SHP77 treated with DMSO at 0.1 percent for 48 hours (cell line): Measurements from ENCODE around the gene RPL10A.
"Not testable (repeated sequence)": the region's sequence is repeated elsewhere in the genome, so short reads cannot be mapped to it uniquely, and the experiment has no call there.

Experiments
- DNase-seq: peaks from one replicate; lab custom pipeline; 2025; lab: John Stamatoyannopoulos, UW

The RPL10A gene

DNA sequence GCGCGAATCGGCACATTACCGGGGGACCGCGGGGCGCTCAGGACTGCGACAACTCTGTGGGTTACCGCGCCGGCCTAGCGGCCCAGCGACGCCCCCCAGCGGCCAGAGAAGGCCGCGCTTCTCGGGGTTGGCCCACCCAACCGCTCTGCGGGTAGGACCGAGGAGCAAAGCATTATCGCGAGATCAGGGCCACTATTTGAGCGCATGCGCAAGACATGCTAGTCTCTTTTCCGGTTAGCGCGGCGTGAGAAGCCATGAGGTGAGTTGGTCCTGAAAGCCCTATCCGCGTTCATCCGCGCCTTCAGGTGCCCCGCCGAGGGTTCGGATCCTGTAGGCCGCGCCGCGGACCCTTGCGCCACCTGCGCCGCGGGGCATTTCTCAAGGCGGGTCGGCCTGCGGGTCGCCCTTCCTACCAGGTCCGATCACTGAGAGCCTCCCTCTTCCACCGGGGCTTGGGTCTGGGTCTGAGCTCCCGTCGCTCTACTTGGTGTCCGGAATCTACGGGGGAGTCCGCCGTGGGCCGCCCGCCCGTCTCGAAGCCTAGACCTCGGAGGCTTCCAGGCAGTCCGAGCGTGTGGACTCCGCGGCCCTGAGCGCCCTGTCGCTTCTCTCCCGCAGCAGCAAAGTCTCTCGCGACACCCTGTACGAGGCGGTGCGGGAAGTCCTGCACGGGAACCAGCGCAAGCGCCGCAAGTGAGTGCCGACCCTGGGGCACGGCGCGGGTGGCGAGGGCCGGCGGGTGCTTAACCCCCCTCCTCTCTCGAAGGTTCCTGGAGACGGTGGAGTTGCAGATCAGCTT lies at the start of gene RPL10A:
RPL10A (plus strand) TSS at position 221 of the 799 bp plus-strand sequence; CDS start at position 255, 34 bp downstream.
- peak; percentile 79 for DNase-seq

DNA sequence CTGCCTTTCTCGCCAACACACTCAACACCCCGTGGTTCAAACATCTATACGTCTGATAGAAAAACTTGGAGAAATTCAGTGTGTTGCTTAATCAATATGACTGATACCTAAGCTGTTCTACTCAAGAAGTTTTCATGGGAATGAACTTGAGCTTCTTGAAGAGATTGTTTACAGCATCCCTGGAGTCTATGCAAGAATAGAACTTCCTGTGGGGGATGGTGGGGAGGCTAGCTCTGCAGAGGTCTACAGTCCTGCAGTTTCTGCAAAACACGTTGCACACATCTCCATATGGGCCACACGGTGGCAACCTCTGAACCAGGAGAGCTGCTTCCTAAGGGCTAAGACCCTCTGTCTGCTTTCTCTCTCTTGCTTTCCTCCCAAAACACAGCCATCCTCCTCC lies 48.8 kb upstream of the RPL10A start:
- DNase-seq, result no peak

DNA sequence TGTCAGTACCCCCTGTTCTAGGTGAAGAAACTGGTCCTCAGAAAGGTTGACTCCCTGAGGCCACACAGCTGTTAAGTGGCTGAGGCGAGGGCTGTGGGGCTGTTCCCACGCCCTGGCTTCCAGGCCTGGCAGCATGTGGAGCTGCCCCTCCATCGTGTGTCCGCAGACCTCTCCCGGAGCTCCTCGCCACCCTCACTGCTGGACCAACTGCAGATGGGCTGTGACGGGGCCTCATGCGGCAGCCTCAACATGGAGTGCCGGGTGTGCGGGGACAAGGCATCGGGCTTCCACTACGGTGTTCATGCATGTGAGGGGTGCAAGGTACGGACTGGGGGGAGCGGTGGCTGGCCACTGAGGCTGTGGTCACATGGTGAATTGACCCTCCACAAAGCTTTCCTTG lies 48.2 kb upstream of the RPL10A start:
- no peak for DNase-seq

DNA sequence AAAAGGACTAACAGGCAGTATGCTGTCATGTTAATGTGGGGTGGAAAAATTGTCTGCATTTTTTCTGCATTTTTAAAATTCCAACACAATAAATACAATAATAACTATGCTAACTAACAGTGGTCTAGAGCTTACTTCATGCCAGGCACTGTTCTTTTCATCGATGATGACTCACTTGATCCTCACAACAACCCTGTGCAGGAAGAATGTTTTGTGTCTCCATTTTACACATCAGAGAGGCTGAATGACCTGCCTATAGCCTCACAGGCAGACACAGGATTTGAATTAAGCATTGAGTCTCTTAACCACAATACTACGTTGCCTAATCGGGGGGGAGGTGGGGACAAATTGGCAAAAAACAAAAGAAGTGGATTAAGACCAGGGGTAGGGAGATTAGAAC lies 42.9 kb upstream of the RPL10A start:
- DNase-seq, result no peak

DNA sequence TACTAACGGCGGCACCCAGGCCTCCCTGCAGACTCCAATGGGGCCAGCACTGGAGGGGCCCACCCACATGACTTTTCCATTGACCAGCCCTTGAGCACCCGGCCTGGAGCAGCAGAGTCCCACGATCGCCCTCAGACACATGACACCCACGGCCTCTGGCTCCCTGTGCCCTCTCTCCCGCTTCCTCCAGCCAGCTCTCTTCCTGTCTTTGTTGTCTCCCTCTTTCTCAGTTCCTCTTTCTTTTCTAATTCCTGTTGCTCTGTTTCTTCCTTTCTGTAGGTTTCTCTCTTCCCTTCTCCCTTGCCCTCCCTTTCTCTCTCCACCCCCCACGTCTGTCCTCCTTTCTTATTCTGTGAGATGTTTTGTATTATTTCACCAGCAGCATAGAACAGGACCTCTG lies 42.1 kb upstream of the RPL10A start:
- no peak for DNase-seq

DNA sequence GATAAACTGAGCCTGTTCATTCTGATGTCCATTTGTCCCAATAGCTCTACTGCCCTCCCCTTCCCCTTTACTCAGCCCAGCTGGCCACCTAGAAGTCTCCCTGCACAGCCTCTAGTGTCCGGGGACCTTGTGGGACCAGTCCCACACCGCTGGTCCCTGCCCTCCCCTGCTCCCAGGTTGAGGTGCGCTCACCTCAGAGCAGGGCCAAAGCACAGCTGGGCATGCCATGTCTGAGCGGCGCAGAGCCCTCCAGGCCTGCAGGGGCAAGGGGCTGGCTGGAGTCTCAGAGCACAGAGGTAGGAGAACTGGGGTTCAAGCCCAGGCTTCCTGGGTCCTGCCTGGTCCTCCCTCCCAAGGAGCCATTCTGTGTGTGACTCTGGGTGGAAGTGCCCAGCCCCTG lies 40.8 kb upstream of the RPL10A start:
- no peak for DNase-seq

DNA sequence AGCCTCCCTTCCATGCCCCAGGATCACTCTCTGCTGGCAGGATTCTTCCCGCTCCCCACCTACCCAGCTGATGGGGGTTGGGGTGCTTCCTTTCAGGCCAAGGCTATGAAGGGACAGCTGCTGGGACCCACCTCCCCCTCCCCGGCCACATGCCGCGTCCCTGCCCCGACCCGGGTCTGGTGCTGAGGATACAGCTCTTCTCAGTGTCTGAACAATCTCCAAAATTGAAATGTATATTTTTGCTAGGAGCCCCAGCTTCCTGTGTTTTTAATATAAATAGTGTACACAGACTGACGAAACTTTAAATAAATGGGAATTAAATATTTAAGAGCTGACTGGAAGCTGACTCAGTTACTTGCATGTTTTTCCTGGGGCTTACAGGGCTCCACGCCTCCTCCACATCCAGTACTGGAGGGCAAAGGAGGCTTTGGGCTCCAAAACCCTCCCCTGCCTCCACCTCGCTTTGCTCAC lies 40.3 kb upstream of the RPL10A start:
- no peak for DNase-seq

DNA sequence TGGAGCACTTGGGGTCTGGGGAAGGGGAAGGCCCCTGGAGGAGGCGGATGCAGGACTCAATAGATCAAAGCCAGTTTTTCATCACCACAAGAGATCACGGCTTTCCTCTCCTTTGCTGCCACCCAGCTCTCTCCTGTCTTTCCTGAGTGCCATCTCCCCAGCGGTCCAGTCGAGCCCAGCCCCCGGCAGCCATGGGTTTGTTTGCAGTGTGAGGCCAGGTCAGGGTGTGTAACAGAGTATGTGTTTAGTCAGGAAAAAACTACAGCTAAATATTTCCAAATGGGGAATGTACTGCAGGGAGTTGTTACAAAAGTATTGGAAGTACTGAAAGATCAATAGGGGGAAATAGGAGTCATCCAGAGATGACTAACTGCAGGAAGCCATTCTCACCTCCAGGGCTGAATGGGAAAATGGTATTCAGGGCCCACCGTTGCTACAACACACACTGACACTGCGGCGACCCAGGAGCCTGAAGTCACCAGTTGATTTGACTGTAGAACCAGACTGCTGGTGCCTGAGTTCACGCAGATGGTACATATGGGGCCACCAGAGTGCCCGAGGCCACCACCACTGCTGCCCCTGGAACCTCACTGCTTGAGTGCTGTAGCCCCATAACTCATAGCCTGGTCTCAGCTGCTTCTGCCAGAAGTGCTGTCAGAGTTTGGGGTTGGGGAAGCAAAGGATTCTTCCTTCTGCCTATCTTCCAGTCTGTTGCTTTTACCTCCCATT lies 39.6 kb upstream of the RPL10A start:
- DNase-seq, result no peak

DNA sequence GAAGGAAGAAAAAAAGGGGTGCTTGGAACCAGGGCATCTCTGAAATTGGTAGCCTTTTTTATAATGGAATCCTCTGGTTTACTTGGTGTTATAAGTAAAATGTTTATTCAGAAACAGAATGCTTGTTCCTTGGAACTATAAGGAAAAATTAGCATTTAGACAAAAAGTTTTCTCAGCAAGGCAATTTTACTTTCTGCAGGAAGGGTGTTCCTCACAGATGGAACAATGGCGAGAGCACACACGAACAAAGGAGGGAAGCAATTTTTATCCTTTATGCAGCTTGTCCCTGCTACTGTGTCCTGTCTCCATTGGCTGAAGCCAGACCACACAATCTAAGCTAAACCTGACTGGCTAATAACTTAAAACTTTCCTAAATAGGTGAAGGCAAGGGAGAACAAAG lies 38.7 kb upstream of the RPL10A start:
- DNase-seq, result no peak

DNA sequence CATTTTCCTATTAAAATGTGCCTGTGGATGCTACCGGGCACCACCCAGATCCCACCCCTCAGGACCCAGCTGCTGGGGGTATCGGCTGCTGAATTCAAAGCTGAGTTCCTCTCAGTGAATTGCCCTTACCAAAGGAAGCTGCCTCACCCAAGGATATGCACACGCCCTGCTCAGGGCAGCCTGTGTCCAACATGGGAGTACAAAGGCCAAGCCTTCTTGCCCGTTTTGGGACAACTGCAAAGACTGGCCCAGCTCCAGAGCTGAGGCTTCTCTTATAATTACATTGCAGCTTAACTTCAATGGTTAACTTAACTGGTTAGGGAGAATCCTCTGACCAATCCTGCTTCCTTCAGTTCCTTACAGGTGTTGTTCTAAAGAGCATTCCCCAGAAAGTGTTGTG lies 35.9 kb upstream of the RPL10A start:
- DNase-seq, result no peak

DNA sequence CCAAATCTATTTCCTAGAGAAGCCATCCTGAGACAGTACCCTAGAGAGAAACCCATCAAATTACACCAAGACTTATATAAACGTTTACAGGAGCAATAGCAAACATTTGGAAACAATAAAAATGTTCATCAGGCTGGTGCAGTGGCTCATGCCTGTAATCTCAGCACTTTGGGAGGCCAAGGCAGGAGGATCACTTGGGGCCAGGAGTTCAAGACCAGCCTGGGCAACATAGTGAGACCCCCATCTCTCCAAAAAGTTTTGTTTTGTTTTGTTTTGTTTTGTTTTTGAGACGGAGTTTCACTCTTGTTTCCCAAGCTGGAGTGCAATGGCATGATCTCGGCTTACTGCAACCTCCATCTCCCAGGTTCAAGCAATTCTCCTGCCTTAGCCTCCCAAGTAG lies 35.5 kb upstream of the RPL10A start:
- not testable (repeated sequence) for DNase-seq

DNA sequence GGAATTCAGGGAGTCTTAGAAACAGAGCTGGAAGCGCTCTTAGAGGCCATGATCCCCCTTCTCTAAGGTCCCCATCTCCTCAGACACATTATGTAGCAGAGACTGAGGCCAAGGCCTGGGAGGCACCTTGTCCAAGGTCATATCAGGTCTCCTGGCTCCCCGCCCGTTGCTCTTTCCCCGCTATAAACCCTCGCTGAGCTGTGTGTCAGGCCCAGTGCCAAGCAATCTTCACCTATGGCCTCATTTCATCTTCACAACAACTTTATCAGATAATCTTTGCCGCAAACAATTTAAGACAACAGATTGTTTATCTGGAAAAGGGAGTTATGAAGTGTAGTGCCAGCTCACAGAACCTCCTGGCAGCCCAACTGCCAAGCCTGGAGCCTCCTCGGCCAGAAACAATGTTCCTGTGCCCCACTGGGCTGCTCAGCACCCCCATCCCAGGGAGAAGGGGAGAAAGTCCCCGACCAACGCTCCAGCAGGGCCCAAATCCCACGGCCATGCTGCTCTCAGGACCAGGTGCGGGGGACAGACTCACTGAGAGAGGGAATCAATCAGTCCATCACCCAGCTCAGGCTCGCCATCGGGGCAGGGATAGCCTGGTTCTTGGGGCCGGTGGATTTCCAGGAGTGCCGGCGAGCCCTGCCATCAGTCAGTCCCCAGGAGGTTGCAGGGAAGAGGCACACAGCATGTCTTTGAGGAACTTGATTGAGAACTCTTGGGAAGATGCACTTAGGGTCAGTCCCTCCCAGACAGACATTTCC lies 32.9 kb upstream of the RPL10A start:
- no peak for DNase-seq

DNA sequence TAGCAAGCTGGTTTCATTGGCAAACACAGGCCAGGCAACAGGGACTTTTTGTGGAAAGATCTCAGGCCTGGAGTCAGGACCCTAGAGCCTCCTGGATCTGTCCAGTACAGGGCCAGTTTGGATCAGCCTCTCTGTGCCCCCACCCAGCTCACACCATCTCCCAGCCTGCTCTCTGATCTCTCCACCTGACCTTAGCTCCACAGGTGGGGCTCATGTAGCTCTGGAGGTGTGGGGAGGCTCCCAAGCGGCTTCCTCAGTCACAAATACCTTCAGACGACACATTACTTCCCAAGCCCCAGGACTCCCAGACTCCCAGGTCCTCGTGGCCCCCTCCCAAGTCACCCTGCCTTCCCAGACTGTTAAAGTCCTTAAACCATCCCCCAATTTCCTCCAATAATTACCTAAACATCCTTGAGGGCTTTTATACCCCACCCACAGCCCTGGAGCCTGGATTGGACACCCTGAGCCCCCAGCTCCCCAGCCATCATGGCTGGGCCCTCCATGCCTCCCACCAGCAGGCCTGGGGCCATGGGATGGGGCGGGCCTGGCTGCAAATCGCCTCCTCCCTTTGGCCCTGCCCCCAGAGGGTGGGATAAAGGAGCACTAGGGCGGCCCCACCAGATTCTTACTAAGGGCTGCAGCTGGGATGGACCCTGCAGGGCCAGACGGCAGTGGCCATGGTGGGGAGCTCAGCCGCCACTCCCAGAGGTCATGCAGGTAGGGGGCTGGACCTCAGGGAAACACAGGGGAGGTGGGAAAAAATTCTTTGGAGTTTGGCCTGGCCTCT lies 31.9 kb upstream of the RPL10A start:
- DNase-seq, result no peak

DNA sequence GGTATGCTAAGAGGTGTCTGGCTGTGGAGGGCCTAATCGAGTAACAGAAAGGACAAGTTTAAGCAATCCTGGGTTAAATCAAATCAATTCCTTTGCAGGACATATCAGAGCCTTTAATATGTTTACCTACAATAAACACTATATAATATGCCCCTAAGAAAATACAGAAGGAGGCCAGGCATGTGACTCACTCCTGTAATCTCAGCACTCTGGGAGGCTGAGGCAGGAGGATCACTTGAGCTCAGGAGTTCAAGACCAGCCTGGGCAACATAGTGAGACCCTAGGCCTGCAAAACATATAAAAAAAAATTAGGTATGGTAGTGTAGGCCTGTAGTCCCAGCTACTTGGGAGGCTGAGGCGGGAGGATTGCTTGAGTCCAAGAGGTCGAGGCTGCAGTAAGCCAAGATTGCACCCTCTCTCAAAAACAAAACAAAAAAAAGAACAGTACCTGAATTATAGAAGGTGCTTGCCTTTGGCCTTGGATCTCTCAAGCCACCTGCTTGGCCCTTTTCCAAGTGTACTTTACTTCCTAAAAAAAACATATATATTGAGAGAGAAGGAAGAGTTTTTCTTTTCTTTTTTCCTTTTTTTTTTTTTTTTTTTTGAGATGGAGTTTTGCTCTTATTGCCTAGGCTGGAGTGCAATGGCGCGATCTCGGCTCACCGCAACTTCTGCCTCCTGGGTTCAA lies 29.7 kb upstream of the RPL10A start:
- DNase-seq, result not testable (repeated sequence)

DNA sequence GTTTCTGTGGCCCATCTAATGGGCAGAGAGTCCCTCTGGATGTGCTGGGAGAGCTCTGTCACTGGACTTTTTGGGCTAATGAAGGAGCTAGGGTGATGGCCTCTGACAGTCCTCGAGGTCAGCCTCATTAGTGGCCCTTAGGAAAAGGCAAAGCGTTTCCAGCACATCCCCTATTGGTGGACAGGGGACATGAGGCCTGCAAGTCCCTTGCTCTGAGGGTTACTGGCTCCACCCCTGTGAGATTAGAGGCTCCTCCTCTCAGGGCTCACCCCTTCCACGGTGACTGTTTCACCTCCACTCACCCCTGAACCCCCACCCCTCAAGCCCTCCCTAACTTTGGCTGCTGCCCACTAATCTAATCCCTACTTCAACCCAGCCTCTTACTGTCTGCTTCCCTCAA lies 28.9 kb upstream of the RPL10A start:
- DNase-seq, result no peak

DNA sequence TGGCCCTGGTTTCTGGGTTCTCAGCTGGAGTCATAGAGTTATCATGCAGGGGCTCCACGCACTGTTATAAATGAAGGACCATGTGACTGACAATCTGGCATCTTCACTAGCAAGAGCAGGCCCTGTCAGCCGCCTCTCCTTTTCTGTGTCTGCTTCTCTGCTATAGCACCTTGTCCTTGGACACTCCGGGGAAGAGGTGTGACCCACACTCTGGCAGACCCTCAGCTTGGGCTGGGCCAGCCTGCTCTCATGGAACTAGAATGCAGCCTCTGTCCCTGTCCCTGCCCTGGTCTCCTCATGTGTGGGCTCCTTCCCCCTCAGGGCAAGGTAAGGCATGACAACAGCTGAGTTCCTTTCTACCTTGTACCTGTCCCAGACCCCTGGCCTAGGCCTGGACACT lies 27.0 kb upstream of the RPL10A start:
- DNase-seq, result no peak

DNA sequence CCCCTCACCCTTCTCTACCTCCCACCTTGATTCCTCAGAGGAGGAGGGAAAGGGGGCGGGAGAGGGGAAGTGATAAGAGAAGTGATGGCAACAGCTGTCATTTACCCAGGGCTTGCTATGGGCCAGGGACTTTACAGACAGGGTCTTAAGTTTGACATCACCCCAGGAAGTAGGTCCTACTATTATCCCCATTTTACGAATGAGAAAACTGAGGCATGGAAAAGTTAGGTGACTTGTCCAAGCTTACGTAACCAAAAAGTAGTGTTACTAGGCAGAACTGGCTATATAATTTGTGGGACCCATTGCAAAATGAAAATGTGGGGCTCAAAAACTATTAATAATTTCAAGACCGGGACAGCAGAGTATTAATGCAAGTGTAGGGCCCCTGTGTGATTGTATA lies 26.6 kb upstream of the RPL10A start:
- no peak for DNase-seq

DNA sequence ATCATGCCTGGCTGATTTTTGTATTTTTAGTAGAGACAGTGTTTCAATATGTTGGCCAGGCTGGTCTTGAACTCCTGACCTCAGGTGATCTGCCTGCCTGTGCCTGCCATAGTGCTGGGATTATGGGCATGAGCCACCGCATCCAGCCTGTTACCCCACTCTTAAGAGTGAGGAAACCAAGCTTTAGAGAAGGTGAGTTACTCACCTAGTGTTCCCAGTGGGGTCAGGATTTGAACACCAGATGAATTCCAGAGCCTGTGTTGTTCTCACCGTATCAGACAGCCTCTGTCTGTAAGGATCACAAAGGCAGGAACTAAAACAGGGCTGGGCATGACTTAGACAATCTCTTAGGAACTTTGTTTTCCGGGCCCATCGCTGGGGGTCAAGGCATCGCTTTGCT lies 25.5 kb upstream of the RPL10A start:
- no peak for DNase-seq

DNA sequence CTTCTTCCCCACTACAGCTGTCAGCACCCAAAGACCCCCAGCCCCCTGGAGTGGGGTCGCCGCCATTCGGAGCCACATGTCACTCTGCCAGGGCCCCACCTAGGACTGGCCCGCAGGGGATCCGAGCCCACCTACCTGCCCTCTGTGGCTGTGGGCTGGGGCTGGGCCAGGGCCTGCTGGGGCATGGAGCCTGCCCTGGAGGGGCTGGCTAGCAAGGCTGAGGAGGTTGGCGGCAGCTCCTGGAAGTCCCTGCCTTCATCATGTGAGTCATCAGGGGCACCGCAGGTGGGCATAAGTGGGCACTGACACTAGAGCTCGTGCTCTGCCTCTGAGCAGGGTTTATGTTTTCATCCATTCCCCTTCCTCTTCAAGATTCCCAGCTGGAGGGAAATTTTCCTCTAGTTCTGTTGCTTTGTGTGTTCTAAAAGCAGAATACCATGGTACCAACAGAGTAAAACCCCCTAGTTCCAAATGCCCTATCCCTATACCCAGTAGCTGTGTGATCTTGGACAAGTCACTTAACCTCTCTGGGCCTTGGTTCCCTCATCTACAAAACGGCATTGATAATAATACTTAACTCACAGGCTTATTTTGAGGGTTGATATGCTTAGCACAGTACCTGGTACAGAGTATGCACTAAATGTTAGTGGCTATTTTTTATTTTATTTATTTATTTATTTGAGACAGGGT lies 24.7 kb upstream of the RPL10A start:
- no peak for DNase-seq

DNA sequence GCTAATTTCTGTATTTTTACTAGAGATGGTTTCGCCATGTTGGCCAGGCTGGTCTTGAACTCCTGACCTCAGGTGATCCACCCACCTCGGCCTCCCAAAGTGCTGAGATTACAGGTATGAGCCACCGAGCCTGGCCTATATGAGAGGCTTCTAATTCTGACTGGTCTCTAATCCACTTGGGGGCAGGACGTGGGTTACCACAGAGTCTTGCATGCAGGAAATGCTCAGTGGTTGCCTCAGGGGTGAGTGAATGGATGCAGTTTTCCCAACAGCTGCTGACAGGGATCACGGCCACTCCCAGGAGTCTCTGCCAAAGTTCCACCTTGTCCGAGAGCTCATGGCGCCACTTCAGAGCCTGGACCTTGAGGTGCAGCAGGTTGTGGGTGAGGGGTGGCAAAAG lies 22.5 kb upstream of the RPL10A start:
- DNase-seq, result no peak

DNA sequence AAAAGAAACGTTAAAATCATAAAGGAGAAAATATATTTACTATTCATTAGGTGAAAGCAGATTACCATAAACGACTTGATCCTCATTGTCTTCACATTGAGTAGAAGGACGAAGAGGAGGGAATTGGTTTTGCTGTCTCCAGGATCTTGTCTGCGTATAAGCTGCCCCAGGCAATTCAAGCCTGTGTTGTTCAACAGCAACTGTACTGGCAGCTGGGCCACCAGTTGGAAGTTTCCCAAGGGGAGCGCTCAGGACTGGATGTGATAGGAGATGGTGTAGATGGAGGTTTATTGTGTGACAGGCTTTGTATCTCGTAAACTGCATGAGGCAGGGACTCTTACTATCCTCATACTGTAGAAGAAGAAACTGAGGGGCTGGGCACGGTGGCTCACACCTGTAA lies 20.0 kb upstream of the RPL10A start:
- DNase-seq, result no peak
